Gastroesophageal sphincter (tissue), 4 donors: ENCODE results near the gene SOX5. TPM values are rescaled to one million over a fixed set of nuclear protein-coding genes. Genes with fewer than 3 reads are reported as not detected.

Experiments
- ATAC-seq: fragments of 150-250 bp; one replicate; pipeline ENCODE4 v1.9.1; 2016; ENCODE audit warnings: mild to moderate bottlenecking, moderate library complexity
- H3K27ac ChIP-seq, 4 donors: fragments of 200-600 bp; sonication (generic) in 3 of 4; 1 replicate in 3 of 4; 2 replicates in 1 of 4; pipeline ENCODE4 v1.5.1; 2016 to 2019
- H3K27me3 ChIP-seq: fragments of 200-600 bp; sonication (generic); one replicate; pipeline ENCODE4 v1.5.1; 2019
- H3K36me3 ChIP-seq, 2 donors: fragments of 200-600 bp; sonication (generic); one replicate each; pipeline ENCODE4 v1.5.1; 2019; ENCODE audit warnings: control low read depth in 1 of 2
- H3K4me1 ChIP-seq, 3 donors: fragments of 200-600 bp; sonication (generic); 1 replicate in 2 of 3; 2 replicates in 1 of 3; pipeline ENCODE4 v1.5.1; 2016 to 2019; ENCODE audit warnings: control low read depth in 2 of 3
- H3K4me3 ChIP-seq, 2 donors: fragments of 200-600 bp; sonication (generic); one replicate each; pipeline ENCODE4 v1.5.1; 2019; ENCODE audit warnings: mild to moderate bottlenecking in 1 of 2, moderate library complexity in 1 of 2
- H3K9me3 ChIP-seq, 3 donors: fragments of 200-600 bp; sonication (generic); one replicate each; pipeline ENCODE4 v1.5.1; 2017 to 2019; ENCODE audit warnings: control low read depth in 2 of 3
- CTCF ChIP-seq, 4 experiments: fragments of 200-600 bp in 2 of 4; fragments of 450-650 bp in 2 of 4; sonication (generic) in 1 of 4; IDR thresholded peaks; one replicate each; pipeline ENCODE4 v1.5.1; 2017 to 2019; ENCODE audit warnings: antibody characterized with exemption in 4 of 4, mild to moderate bottlenecking in 2 of 4, moderate library complexity in 2 of 4
- EP300 ChIP-seq: sonication (generic); formaldehyde crosslinking; IDR thresholded peaks from one replicate; pipeline ENCODE4 v1.6.1; 2017; ENCODE audit warnings: antibody characterized with exemption, mild to moderate bottlenecking
- POLR2A ChIP-seq, 2 donors: fragments of 450-650 bp; IDR thresholded peaks; one replicate each; pipeline ENCODE4 v1.6.1; 2017; ENCODE audit warnings: antibody characterized with exemption in 2 of 2, mild to moderate bottlenecking in 2 of 2, moderate library complexity in 1 of 2
- POLR2AphosphoS5 ChIP-seq: sonication (generic); formaldehyde crosslinking; IDR thresholded peaks from one replicate; pipeline ENCODE4 v1.6.1; 2017; ENCODE audit warnings: antibody characterized with exemption
- whole genome bisulfite sequencing, 2 donors: methylation state at CpG; one replicate each; pipeline ENCODE4 v1.1.5; 2018; ENCODE audit warnings: low coverage in 1 of 2; 5-methylcytosine and 5-hydroxymethylcytosine counted together
- total RNA-seq, 4 donors: library from RNA; depleted of rRNA; stranded (reverse); fragments of >200 nt; gene quantifications; one replicate each; pipeline ENCODE4 v1.1.0, GENCODE V29; 2016

The SOX5 gene
- total RNA-seq, 4 donors from 2014 or later = 4.9 to 69.9 (median 18.1) TPM

- Histone ChIP-seq H3K27me3 (no peaks in the 10 kb centered on the region), H3K27ac (no peak overlapping the region), H3K36me3 (no peaks in the 10 kb centered on the region), H3K4me3 (no peak overlapping the region), H3K9me3 (no peaks in the 10 kb centered on the region), H3K4me1 (no peaks in the 10 kb centered on the region)
- no peak for ATAC-seq
- 96 to 98% methylated on average over 2 of the region's 2 CpGs for WGBS, 2 donors
- TF ChIP-seq POLR2AphosphoS5 (no peak), POLR2A (IDR thresholded peaks at IDR 0.05) (no peak), EP300 (no peak), CTCF (IDR thresholded peaks at IDR 0.05) (no peak)
These were observed 132.1 kb downstream of the SOX5 start for GRCh38 chr12:23817345-23817744.

GRCh38 chr12:23816394-23816851 lies 133.0 kb downstream of the SOX5 start:
- no peak for TF ChIP-seq EP300
- no peak for TF ChIP-seq CTCF (IDR thresholded peaks at IDR 0.05)
- TF ChIP-seq POLR2AphosphoS5 = no peak
- TF ChIP-seq POLR2A (IDR thresholded peaks at IDR 0.05) = no peak
- ATAC-seq = no peak
- WGBS, 2 donors = 100% methylated on average over 3 of the region's 4 CpGs; no CpG with 5 or more reads in 1 of the 2 donors
- Histone ChIP-seq H3K9me3 (no peaks in the 10 kb centered on the region), H3K4me3 (no peak overlapping the region), H3K27me3 (no peaks in the 10 kb centered on the region), H3K36me3 (no peaks in the 10 kb centered on the region), H3K4me1 (no peaks in the 10 kb centered on the region), H3K27ac (no peak overlapping the region)

- ATAC-seq = no peak
- 98 to 99% methylated on average over 3 of the region's 3 CpGs for WGBS, 2 donors
- Histone ChIP-seq H3K4me1 (no peaks in the 10 kb centered on the region), H3K4me3 (no peak overlapping the region), H3K9me3 (no peaks in the 10 kb centered on the region), H3K27me3 (no peaks in the 10 kb centered on the region), H3K27ac (no peak overlapping the region), H3K36me3 (no peaks in the 10 kb centered on the region)
- TF ChIP-seq POLR2AphosphoS5 (no peak), CTCF (IDR thresholded peaks at IDR 0.05) (no peak), EP300 (no peak), POLR2A (IDR thresholded peaks at IDR 0.05) (no peak)
These were observed 133.7 kb downstream of the SOX5 start for GRCh38 chr12:23815810-23816209.

GRCh38 chr12:23813206-23813605 lies 136.3 kb downstream of the SOX5 start:
- ATAC-seq = no peak
- H3K36me3 ChIP-seq = no peaks in the 10 kb centered on the region
- no peak overlapping the region for H3K4me3 ChIP-seq
- H3K27me3 ChIP-seq = no peaks in the 10 kb centered on the region
- H3K27ac ChIP-seq = no peak overlapping the region
- no peaks in the 10 kb centered on the region for H3K4me1 ChIP-seq
- no peaks in the 10 kb centered on the region for H3K9me3 ChIP-seq
- 80 to 94% methylated on average over 1 to 3 of the region's 3 CpGs for WGBS, 2 donors
- TF ChIP-seq POLR2AphosphoS5 (no peak), EP300 (no peak), POLR2A (IDR thresholded peaks at IDR 0.05) (no peak), CTCF (IDR thresholded peaks at IDR 0.05) (no peak)

GRCh38 chr12:23810329-23810902 lies 139.1 kb downstream of the SOX5 start:
- H3K27ac ChIP-seq = no peak overlapping the region
- H3K36me3 ChIP-seq = no peaks in the 10 kb centered on the region
- ATAC-seq = no peak
- TF ChIP-seq POLR2A (IDR thresholded peaks at IDR 0.05) (no peak), CTCF (IDR thresholded peaks at IDR 0.05) (no peak), EP300 (no peak)
- H3K27me3 ChIP-seq = no peaks in the 10 kb centered on the region
- no peaks in the 10 kb centered on the region for H3K9me3 ChIP-seq
- WGBS, 2 donors = 33 to 57% methylated on average over 3 of the region's 3 CpGs
- H3K4me3 ChIP-seq = no peak overlapping the region
- no peaks in the 10 kb centered on the region for H3K4me1 ChIP-seq
